ENCODE results near the gene CITED1.
A peak's percentile ranks its signal among the peaks of the same experiment; 100 is the strongest.

CITED1 gene

GRCh38 chrX:72308566-72309296 is 3.0 kb upstream of the CITED1 start:
- DNase-seq: peak; percentile 65 to 80 (median 72)

GRCh38 chrX:72308209-72308565 is 2.5 kb upstream of the CITED1 start:
- DNase-seq: no peak

GRCh38 chrX:72307646-72308051 is 1.9 kb upstream of the CITED1 start:
- peak in 1 of 3 experiments; percentile 39 for DNase-seq

GRCh38 chrX:72306851-72307645 is 1.3 kb upstream of the CITED1 start:
- DNase-seq: peak; percentile 49 to 88 (median 80)

- DNase-seq: peak in 2 of 3 experiments; percentile 71 to 77
Measured at GRCh38 chrX:72306085-72306801, 529 bp upstream of the CITED1 start.

GRCh38 chrX:72304877-72305276 is 837 bp downstream of the CITED1 start:
- DNase-seq: peak in 2 of 3 experiments; percentile 40 to 56

GRCh38 chrX:72301781-72302180 is 3.9 kb downstream of the CITED1 start:
- no peak for DNase-seq

- no peak for DNase-seq
Measured at GRCh38 chrX:72299891-72300630, 5.7 kb downstream of the CITED1 start.

GRCh38 chrX:72297953-72298730 is 7.6 kb downstream of the CITED1 start:
- DNase-seq: peak in 1 of 3 experiments; percentile 5

- DNase-seq: no peak
Measured at GRCh38 chrX:72296991-72297390, 8.7 kb downstream of the CITED1 start.

GRCh38 chrX:72295745-72296144 is 10.0 kb downstream of the CITED1 start:
- no peak for DNase-seq

- no peak for DNase-seq
Measured at GRCh38 chrX:72294497-72294896, 11.2 kb downstream of the CITED1 start.

GRCh38 chrX:72282302-72282701 is 23.4 kb downstream of the CITED1 start:
- no peak for DNase-seq

GRCh38 chrX:72280321-72280845 is 25.3 kb downstream of the CITED1 start:
- peak in 1 of 3 experiments; percentile 9 for DNase-seq

- DNase-seq: no peak
Measured at GRCh38 chrX:72276478-72276953, 29.2 kb downstream of the CITED1 start.

- DNase-seq: no peak
Measured at GRCh38 chrX:72274526-72274925, 31.2 kb downstream of the CITED1 start.

- DNase-seq: peak in 1 of 3 experiments; percentile 34
Measured at GRCh38 chrX:72273718-72274117, 32.0 kb downstream of the CITED1 start.

GRCh38 chrX:72272868-72273267 is 32.8 kb downstream of the CITED1 start:
- peak in 1 of 3 experiments; percentile 13 for DNase-seq

- DNase-seq: no peak
Measured at GRCh38 chrX:72271812-72272211, 33.9 kb downstream of the CITED1 start.

- DNase-seq: no peak
Measured at GRCh38 chrX:72271091-72271788, 34.5 kb downstream of the CITED1 start.
